Liver (tissue), 3 donors: ENCODE measurements around the gene PTPN4.

Experiments
- ATF3 ChIP-seq: IDR thresholded peaks from 2 replicates; pipeline ENCODE4 v1.6.1; 2016; ENCODE audit warnings: antibody characterized with exemption
- CTCF ChIP-seq: fragments of 150-350 bp; IDR thresholded peaks from 2 replicates; pipeline ENCODE4 v1.5.1; 2017; ENCODE audit warnings: improper control_type of control experiment, low read depth, low read length; ENCODE audit not compliant: missing input control
- EGR1 ChIP-seq, 2 donors: IDR thresholded peaks; 2 replicates each; pipeline ENCODE4 v1.6.1; 2016 to 2018; ENCODE audit warnings: antibody characterized with exemption in 2 of 2, low read depth in 2 of 2
- GABPA ChIP-seq, 2 donors: IDR thresholded peaks in 1 of 2; conservative IDR thresholded peaks in 1 of 2; 2 replicates each; pipeline ENCODE4 v1.6.1; 2016; ENCODE audit warnings: antibody characterized with exemption in 2 of 2, mild to moderate bottlenecking in 1 of 2, moderate library complexity in 1 of 2
- HNF4A ChIP-seq, 2 donors: conservative IDR thresholded peaks; 2 replicates each; pipeline ENCODE4 v1.6.1; 2016; ENCODE audit warnings: antibody characterized with exemption in 2 of 2, mild to moderate bottlenecking in 2 of 2
- HNF4G ChIP-seq: IDR thresholded peaks from 2 replicates; pipeline ENCODE4 v1.6.1; 2016; ENCODE audit warnings: antibody characterized with exemption
- JUND ChIP-seq, 2 donors: IDR thresholded peaks; 2 replicates each; pipeline ENCODE4 v1.6.1; 2016; ENCODE audit warnings: antibody characterized with exemption in 2 of 2
- MAX ChIP-seq: IDR thresholded peaks from 2 replicates; pipeline ENCODE4 v1.6.1; 2016; ENCODE audit warnings: antibody characterized with exemption
- NR2F2 ChIP-seq: IDR thresholded peaks from 2 replicates; pipeline ENCODE4 v1.6.1; 2016; ENCODE audit warnings: antibody characterized with exemption
- RAD21 ChIP-seq, 2 donors: IDR thresholded peaks; 2 replicates each; pipeline ENCODE4 v1.6.1; 2016; ENCODE audit warnings: antibody characterized with exemption in 2 of 2, mild to moderate bottlenecking in 2 of 2
- REST ChIP-seq: IDR thresholded peaks from 2 replicates; pipeline ENCODE4 v1.6.1; 2016; ENCODE audit warnings: antibody characterized with exemption, mild to moderate bottlenecking
- SP1 ChIP-seq: IDR thresholded peaks from 2 replicates; pipeline ENCODE4 v1.6.1; 2018; ENCODE audit warnings: antibody characterized with exemption, mild to moderate bottlenecking
- TAF1 ChIP-seq: conservative IDR thresholded peaks from 2 replicates; pipeline ENCODE4 v1.6.1; 2016; ENCODE audit warnings: antibody characterized with exemption, mild to moderate bottlenecking
- YY1 ChIP-seq: IDR thresholded peaks from 2 replicates; pipeline ENCODE4 v1.6.1; 2016; ENCODE audit warnings: antibody characterized with exemption, mild to moderate bottlenecking
- donor health status: healthy.
- donor health status: healthy.

- no peak for TF ChIP-seq CTCF
- no peak for TF ChIP-seq NR2F2
- no peak for TF ChIP-seq MAX
- peak in 1 of 2 donors; percentile 31 for TF ChIP-seq RAD21 (IDR thresholded peaks at IDR 0.05)
- TF ChIP-seq TAF1, result no peak
- no peak for TF ChIP-seq HNF4G
- no peak for TF ChIP-seq REST
- TF ChIP-seq EGR1 (IDR thresholded peaks at IDR 0.05; ENCODE audit: low read depth in 2 of 2), result no peak
- TF ChIP-seq ATF3, result peak; percentile 47
- TF ChIP-seq JUND (IDR thresholded peaks at IDR 0.05), result peak; percentile 57 to 65
- peak; percentile 30 for TF ChIP-seq YY1
- TF ChIP-seq HNF4A (conservative IDR thresholded peaks at IDR 0.05), result peak; percentile 59 to 64
- TF ChIP-seq GABPA (IDR thresholded peaks at IDR 0.05 in 1 of 2, conservative IDR thresholded peaks at IDR 0.05 in 1 of 2), result no peak
- TF ChIP-seq SP1, result peak; percentile 16
Observed at GRCh38 chr2:119744335-119744939, 15.3 kb upstream of the PTPN4 start.
